Hepatocyte (in vitro differentiated cells): Measurements from ENCODE around the gene ZBTB32.

Experiments used
- CTCF ChIP-seq: fragments of 200-600 bp; sonication (generic); IDR thresholded peaks from 2 replicates; pipeline ENCODE4 v1.5.1; 2016; ENCODE audit warnings: antibody characterized with exemption, mild to moderate bottlenecking; ENCODE audit not compliant: poor library complexity
- EZH2 ChIP-seq: fragments of 200-600 bp; sonication (generic); IDR thresholded peaks from 2 replicates; pipeline ENCODE4 v1.6.1; 2016; ENCODE audit warnings: antibody characterized with exemption, mild to moderate bottlenecking, borderline replicate concordance
- EZH2phosphoT487 ChIP-seq: fragments of 200-600 bp; sonication (generic); IDR thresholded peaks from one replicate; pipeline ENCODE4 v1.6.1; 2018; ENCODE audit warnings: antibody characterized with exemption, mild to moderate bottlenecking, low read depth, moderate library complexity; ENCODE audit not compliant: unreplicated experiment, severe bottlenecking

- TF ChIP-seq CTCF (no peak), EZH2phosphoT487 (no peak), EZH2 (no peak)
These were observed 55.3 kb downstream of the ZBTB32 start for GRCh38 chr19:35759697-35760096.
